Adrenal gland (tissue), 19 donors: ENCODE measurements around the gene RSBN1. TPM values are rescaled to one million over a fixed set of nuclear protein-coding genes. Genes with fewer than 3 reads are reported as not detected.

Source experiments
- DNase-seq, 7 donors: peaks; one replicate each; pipeline ENCODE4 v3.0.0-alpha.2; 2019 to 2020
- H3K27ac ChIP-seq, 5 donors: fragments of 200-600 bp; sonication (generic) in 4 of 5; 1 replicate in 3 of 5; 2 replicates in 2 of 5; pipeline versions ENCODE4 v1.5.1 to v1.8.0; 2016 to 2020; ENCODE audit warnings: mild to moderate bottlenecking in 1 of 5
- H3K27me3 ChIP-seq: fragments of 200-600 bp; 2 replicates; pipeline ENCODE4 v1.8.0; 2021
- H3K36me3 ChIP-seq, 2 donors: fragments of 200-600 bp; replicated peaks in 1 of 2; 1 replicate in 1 of 2; 2 replicates in 1 of 2; pipeline versions ENCODE4 v1.5.1 to v1.8.0; 2018 to 2022
- H3K4me1 ChIP-seq, 2 donors: fragments of 200-600 bp; replicated peaks in 1 of 2; 1 replicate in 1 of 2; 2 replicates in 1 of 2; pipeline versions ENCODE4 v1.5.1 to v1.8.0; 2018 to 2021
- H3K4me3 ChIP-seq, 4 donors: fragments of 200-600 bp; sonication (generic) in 3 of 4; one replicate each; pipeline ENCODE4 v1.5.1; 2016 to 2018
- H3K9me3 ChIP-seq, 3 donors: fragments of 200-600 bp; sonication (generic) in 1 of 3; replicated peaks in 1 of 3; 1 replicate in 2 of 3; 2 replicates in 1 of 3; pipeline versions ENCODE4 v1.5.1 to v1.8.0; 2016 to 2021
- POLR2A ChIP-seq, 2 donors: fragments of 450-650 bp; IDR thresholded peaks; one replicate each; pipeline ENCODE4 v1.6.1; 2017; ENCODE audit warnings: antibody characterized with exemption in 2 of 2, mild to moderate bottlenecking in 2 of 2, moderate library complexity in 1 of 2
- WGBS, 4 donors: extraction: QIAGEN DNeasy Blood & Tissue Kit in 2 of 4; methylation state at CpG; one replicate each; pipeline versions ENCODE4 v1.1.5 to v1.1.7; 2013 to 2017; 5-methylcytosine and 5-hydroxymethylcytosine counted together
- intact Hi-C, 2 donors: fragments of 100-400 bp; cut with DNase I; formaldehyde crosslinking; loops; one replicate each; pipeline versions ENCODE4 v1.14.1 to v1.15.0; 2022 to 2023
- long read RNA-seq, 10 donors: library from polyadenylated mRNA in 3 of 10; unstranded in 2 of 10; stranded (forward) in 1 of 10; transcript quantifications; one replicate each; pipeline ENCODE4 v2.0.0 and lab custom pipeline, GENCODE V29; 2021 to 2026
- polyA plus RNA-seq, 3 donors: library from polyadenylated mRNA; stranded (reverse); fragments of 200-250 nt in 2 of 3; fragments of 350-450 nt in 1 of 3; fragmentation: Illumina TruSeq in 1 of 3; extraction: RNeasy Lipid Tissue Mini Kit (QIAGEN cat#74804) in 1 of 3; gene quantifications; one replicate each; pipeline ENCODE4 v1.2.3, GENCODE V29; 2013 to 2014
- total RNA-seq, 9 donors: library from RNA; depleted of rRNA in 4 of 9; stranded (reverse); fragments of >200 nt in 4 of 9; fragments of 120-200 nt in 1 of 9; fragmentation: NEBNext Ultra II Directional in 1 of 9; extraction: Animal tissue kit (Norgen Biotek cat#: 25700) in 1 of 9; gene quantifications; one replicate each; pipeline versions ENCODE4 v1.1.0 to v1.2.4, GENCODE V29; 2013 to 2023
- TF ChIP-seq, protein P1 (sequence below), 6 experiments: fragments of 450-650 bp in 4 of 6; fragments of 200-600 bp in 2 of 6; sonication (generic) in 1 of 6; IDR thresholded peaks; 1 replicate in 5 of 6; 2 replicates in 1 of 6; pipeline versions ENCODE4 v1.5.1 to v1.8.0; 2016 to 2021; ENCODE audit warnings: antibody characterized with exemption in 6 of 6, mild to moderate bottlenecking in 2 of 6, moderate library complexity in 1 of 6
- donor health status: healthy with polysubstance abuse.
- donor health status: Bipolar disorder and iron deficiency.
- donor health status: DM: yes; HTN: yes; CAD: no.
- donor health status: DM: no; HTN: no; CAD: no.
- donor health status: DM: no; HTN: no; CAD: no.
- donor health status: DM: yes; HTN: yes; CAD: no.

RSBN1 gene
- 10 to 100 TPM; 12.1 to 33.0 (median 16.4) TPM for total RNA-seq
- polyA plus RNA-seq: 10 to 100 TPM in 1 of 3 donors, 1 to 10 TPM in 2; 3.9 to 10.5 (median 6.0) TPM
- long read RNA-seq, donor 1, full-length matches to known transcripts: 1 of 1 reads
- long read RNA-seq, donor 1, partial matches to known transcripts: 0 of 1 reads
- long read RNA-seq, donor 1, other reads (novel, unspliced or antisense): 0 of 1 reads
- long read RNA-seq, donor 2, full-length matches to known transcripts: 3 of 3 reads
- long read RNA-seq, donor 2, partial matches to known transcripts: 0 of 3 reads
- long read RNA-seq, donor 2, other reads (novel, unspliced or antisense): 0 of 3 reads
- long read RNA-seq, donor 3, full-length matches to known transcripts: 1 of 1 reads
- long read RNA-seq, donor 3, partial matches to known transcripts: 0 of 1 reads
- long read RNA-seq, donor 3, other reads (novel, unspliced or antisense): 0 of 1 reads
- long read RNA-seq, donor 4, full-length matches to known transcripts: 4 of 22 reads
- long read RNA-seq, donor 4, partial matches to known transcripts: 17 of 22 reads
- long read RNA-seq, donor 4, other reads (novel, unspliced or antisense): 1 of 22 reads
- long read RNA-seq, donor 5, full-length matches to known transcripts: 12 of 17 reads
- long read RNA-seq, donor 5, partial matches to known transcripts: 2 of 17 reads
- long read RNA-seq, donor 5, other reads (novel, unspliced or antisense): 3 of 17 reads
- long read RNA-seq, donor 6, partial matches to known transcripts: 13 of 15 reads
- long read RNA-seq, donor 6, other reads (novel, unspliced or antisense): 2 of 15 reads
- long read RNA-seq, donor 7: 0 reads
- long read RNA-seq, donor 8, full-length matches to known transcripts: 2 of 2 reads
- long read RNA-seq, donor 8, partial matches to known transcripts: 0 of 2 reads
- long read RNA-seq, donor 8, other reads (novel, unspliced or antisense): 0 of 2 reads
- long read RNA-seq, donor 9, full-length matches to known transcripts: 1 of 1 reads
- long read RNA-seq, donor 9, partial matches to known transcripts: 0 of 1 reads
- long read RNA-seq, donor 9, other reads (novel, unspliced or antisense): 0 of 1 reads
- long read RNA-seq, donor 10, full-length matches to known transcripts: 2 of 2 reads
- long read RNA-seq, donor 10, partial matches to known transcripts: 0 of 2 reads
- long read RNA-seq, donor 10, other reads (novel, unspliced or antisense): 0 of 2 reads

DNA sequence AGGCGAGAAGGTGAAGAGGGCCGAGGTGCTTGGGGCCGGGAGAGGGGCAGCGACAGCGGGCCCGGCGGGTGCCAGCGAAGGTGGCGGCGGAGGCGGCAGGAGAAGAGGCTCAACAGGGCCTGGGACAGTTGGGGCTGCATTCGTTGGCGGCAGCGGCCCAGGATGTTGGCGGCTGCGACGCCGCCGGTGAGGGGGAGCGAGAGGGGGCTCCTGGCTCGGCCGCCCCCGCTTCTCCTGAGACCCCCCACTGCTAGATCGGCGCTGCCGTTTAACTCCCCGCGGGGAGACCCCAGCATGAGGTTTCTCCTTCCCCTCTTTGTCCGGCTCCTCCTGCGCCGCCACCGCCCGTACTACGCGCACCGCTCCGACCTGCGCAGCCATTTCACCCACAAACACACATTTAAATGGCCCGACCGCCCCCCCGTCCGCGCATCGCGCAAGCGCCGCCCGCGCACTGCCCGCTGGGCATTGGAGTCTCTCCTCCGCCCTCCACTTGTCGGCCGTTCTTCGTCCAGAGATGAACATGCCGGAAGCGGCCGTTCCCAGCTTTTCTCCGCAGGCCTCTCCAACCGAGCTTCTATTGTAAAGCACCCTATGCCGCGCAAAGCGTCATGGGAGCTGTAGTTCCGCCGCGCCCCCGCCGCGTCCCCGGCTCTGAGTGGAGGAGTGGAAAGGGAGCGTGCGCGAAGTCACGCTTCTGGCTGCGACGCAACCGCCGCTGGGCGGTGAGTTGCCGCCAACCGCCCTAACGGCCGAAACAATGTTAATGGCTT, at the start of gene RSBN1:
RSBN1 (minus strand) TSS at position 589 of the 773 bp plus-strand sequence; CDS start at position 525, 64 bp downstream.
- H3K27ac ChIP-seq: peak within 1 kb of the TSS; percentile 78 to 99 (median 95)
- WGBS, 4 donors: 0 to 1% (median 0%) methylated on average over 17 to 82 of the region's 82 CpGs
- DNase-seq: peak; percentile 99 to 100 (median 99)
- no peaks in the 10 kb centered on the region for H3K36me3 ChIP-seq
- H3K9me3 ChIP-seq: no peaks in the 10 kb centered on the region
- intact Hi-C loops: no loop called here
- H3K27me3 ChIP-seq: no peaks in the 10 kb centered on the region
- H3K4me1 ChIP-seq: peaks cover 23 to 30% of the 10 kb centered on the region in 2 donors
- TF ChIP-seq, protein P1, sequence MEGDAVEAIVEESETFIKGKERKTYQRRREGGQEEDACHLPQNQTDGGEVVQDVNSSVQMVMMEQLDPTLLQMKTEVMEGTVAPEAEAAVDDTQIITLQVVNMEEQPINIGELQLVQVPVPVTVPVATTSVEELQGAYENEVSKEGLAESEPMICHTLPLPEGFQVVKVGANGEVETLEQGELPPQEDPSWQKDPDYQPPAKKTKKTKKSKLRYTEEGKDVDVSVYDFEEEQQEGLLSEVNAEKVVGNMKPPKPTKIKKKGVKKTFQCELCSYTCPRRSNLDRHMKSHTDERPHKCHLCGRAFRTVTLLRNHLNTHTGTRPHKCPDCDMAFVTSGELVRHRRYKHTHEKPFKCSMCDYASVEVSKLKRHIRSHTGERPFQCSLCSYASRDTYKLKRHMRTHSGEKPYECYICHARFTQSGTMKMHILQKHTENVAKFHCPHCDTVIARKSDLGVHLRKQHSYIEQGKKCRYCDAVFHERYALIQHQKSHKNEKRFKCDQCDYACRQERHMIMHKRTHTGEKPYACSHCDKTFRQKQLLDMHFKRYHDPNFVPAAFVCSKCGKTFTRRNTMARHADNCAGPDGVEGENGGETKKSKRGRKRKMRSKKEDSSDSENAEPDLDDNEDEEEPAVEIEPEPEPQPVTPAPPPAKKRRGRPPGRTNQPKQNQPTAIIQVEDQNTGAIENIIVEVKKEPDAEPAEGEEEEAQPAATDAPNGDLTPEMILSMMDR (IDR thresholded peaks at IDR 0.05): peak in 2 of 6 experiments; percentile 30 to 33
- peak; percentile 85 to 97 for TF ChIP-seq POLR2A (IDR thresholded peaks at IDR 0.05)
- H3K4me3 ChIP-seq: peak within 1 kb of the TSS; percentile 52 to 99 (median 81)

DNA sequence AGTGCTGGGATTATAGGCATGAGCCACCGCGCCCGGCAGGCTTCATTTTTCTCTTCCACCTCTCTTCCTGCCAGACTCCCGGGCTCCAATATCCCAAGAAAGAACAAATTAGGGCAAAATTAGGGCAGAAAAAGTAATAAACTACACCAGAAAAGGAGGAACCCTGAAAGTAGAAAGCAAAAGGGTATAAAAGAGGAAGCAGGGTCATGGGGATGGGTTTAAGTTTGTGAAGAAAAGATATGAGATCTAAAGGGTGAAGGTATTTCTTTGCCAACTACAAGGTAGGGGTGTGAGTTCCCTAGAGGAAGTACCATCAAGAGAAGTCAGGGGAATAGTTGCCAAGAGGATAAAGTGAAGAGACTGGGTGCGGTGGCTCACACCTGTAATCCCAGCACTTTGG, 49.4 kb upstream of the RSBN1 start:
- intact Hi-C loops: no loop called here
- Histone ChIP-seq H3K27ac (no peak overlapping the region), H3K4me3 (no peak overlapping the region), H3K27me3 (no peaks in the 10 kb centered on the region), H3K9me3 (no peaks in the 10 kb centered on the region), H3K36me3 (no peaks in the 10 kb centered on the region), H3K4me1 (no peaks in the 10 kb centered on the region)
- 80 to 91% (median 86%) methylated on average over 5 of the region's 5 CpGs for WGBS, 4 donors
- TF ChIP-seq, protein P1 (IDR thresholded peaks at IDR 0.05): no peak
- TF ChIP-seq POLR2A (IDR thresholded peaks at IDR 0.05): no peak
- DNase-seq: no peak

DNA sequence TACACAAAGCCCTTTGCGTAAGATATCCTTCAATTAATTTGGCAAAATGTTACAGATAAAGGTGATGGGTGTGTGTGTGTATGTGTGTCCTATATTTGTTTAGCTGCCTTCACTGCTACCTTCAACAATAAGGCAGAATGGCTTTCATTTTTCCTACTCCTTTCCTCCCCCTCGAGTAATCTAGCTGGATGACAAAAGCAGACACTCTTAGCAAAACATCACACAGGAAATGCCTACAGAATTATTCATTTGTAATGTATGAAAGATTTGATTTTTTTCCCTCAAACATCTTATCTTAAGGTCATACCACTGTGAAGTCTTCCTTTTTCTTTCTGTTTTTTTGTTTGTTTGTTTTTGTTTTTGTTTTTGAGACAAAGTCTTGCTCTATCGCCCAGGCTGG, 48.6 kb upstream of the RSBN1 start:
- H3K27me3 ChIP-seq: no peaks in the 10 kb centered on the region
- DNase-seq: no peak
- H3K4me1 ChIP-seq: no peaks in the 10 kb centered on the region
- H3K4me3 ChIP-seq: no peak overlapping the region
- no peak for TF ChIP-seq POLR2A (IDR thresholded peaks at IDR 0.05)
- TF ChIP-seq, protein P1 (IDR thresholded peaks at IDR 0.05): no peak
- intact Hi-C loops: no loop called here
- 56 to 61% (median 60%) methylated on average over 3 of the region's 3 CpGs for WGBS, 4 donors
- no peaks in the 10 kb centered on the region for H3K9me3 ChIP-seq
- H3K27ac ChIP-seq: peak overlapping the region in 1 of 5 donors; percentile 31
- no peaks in the 10 kb centered on the region for H3K36me3 ChIP-seq
